ENCODE results near the gene DNM1L. TPM values are rescaled to one million over a fixed set of nuclear protein-coding genes. Genes with fewer than 3 reads are reported as not detected.

DNM1L gene
- total RNA-seq, 1 experiment from 2014 or later = 79.8 TPM

GRCh38 chr12:32780071-32780470 lies 101.0 kb downstream of the DNM1L start:
- no peak overlapping the region for H2BK15ac ChIP-seq (ENCODE audit: low read depth, low read length)
- H4K8ac ChIP-seq (replicated peaks; ENCODE audit: insufficient read length, low read depth, low read length) = no peak overlapping the region
- H3T11ph ChIP-seq (ENCODE audit: low read length) = no peak overlapping the region
- no CpG with 5 or more reads among the region's 1 CpG for WGBS (ENCODE audit: extremely low coverage, insufficient read length, low lambda C conversion rate)
- Mint-ChIP-seq H3K4me1 (peaks cover 3 to 15% of the 10 kb centered on the region in 2 experiments; a peak in 3 of 4 replicates), H3K27ac (no peak overlapping the region), H3K4me3 (no peak overlapping the region), H3K9me3 (no peaks in the 10 kb centered on the region), H3K36me3 (ENCODE audit: insufficient read depth in 1 of 3, low read depth in 3 of 3) (no peaks in the 10 kb centered on the region), H3K27me3 (ENCODE audit: low read depth) (no peaks in the 10 kb centered on the region; the same call in 1 of the 2 replicates)
- H3K18ac ChIP-seq (ENCODE audit: insufficient read length, low read depth, low read length) = no peak overlapping the region
- H3K23ac ChIP-seq (ENCODE audit: insufficient read length, low read depth, low read length) = no peak overlapping the region
- TF ChIP-seq CTCF (conservative IDR thresholded peaks at IDR 0.05) = no peak
- no peaks in the 10 kb centered on the region for H3K4me1 ChIP-seq (ENCODE audit: insufficient read depth, low read length)
- H3K9ac ChIP-seq (ENCODE audit: extremely low read depth, insufficient read length, low read length) = no peak overlapping the region
- no peaks in the 10 kb centered on the region for H4K20me1 ChIP-seq (ENCODE audit: control insufficient read depth, insufficient read depth, insufficient read length)
- no peak overlapping the region for H2AK5ac ChIP-seq (ENCODE audit: insufficient read length, low read length)
- no peak overlapping the region for H3K27ac ChIP-seq (ENCODE audit: insufficient read length, low read depth, low read length)
- no peak overlapping the region for H4K5ac ChIP-seq (ENCODE audit: insufficient read length, low read depth, low read length)
- no peak overlapping the region for H3K4ac ChIP-seq (ENCODE audit: low read depth, low read length)
- no peak overlapping the region for H4K91ac ChIP-seq (ENCODE audit: insufficient read length, low read depth, low read length)
- no peak overlapping the region for H2BK5ac ChIP-seq (ENCODE audit: insufficient read length, low read length)
- no peak overlapping the region for H2BK20ac ChIP-seq (ENCODE audit: low read depth, low read length, poor library complexity, severe bottlenecking)
- H2BK120ac ChIP-seq (ENCODE audit: low read depth, low read length, poor library complexity, severe bottlenecking) = no peak overlapping the region
- H2AFZ ChIP-seq (ENCODE audit: low read length) = no peak overlapping the region
- H3K14ac ChIP-seq (ENCODE audit: insufficient read depth, low read length) = no peak overlapping the region
- no peaks in the 10 kb centered on the region for H3K79me2 ChIP-seq (ENCODE audit: insufficient read depth, low read length)
- H3K79me1 ChIP-seq (ENCODE audit: insufficient read depth, low read depth, low read length, poor library complexity, severe bottlenecking) = no peaks in the 10 kb centered on the region
- H3K9me3 ChIP-seq (ENCODE audit: control insufficient read depth, low read depth, low read length) = no peaks in the 10 kb centered on the region
- H3K27me3 ChIP-seq (ENCODE audit: insufficient read depth, low read length) = no peaks in the 10 kb centered on the region
- no peak for DNase-seq
- no peak overlapping the region for H3K56ac ChIP-seq (ENCODE audit: insufficient read length, low read depth, low read length)
- no peaks in the 10 kb centered on the region for H3K23me2 ChIP-seq (ENCODE audit: insufficient read length, low read depth, low read length, poor library complexity, severe bottlenecking)
- no peak overlapping the region for H3K4me2 ChIP-seq (ENCODE audit: insufficient read depth, insufficient read length, low read length)
- H2BK12ac ChIP-seq (ENCODE audit: insufficient read length, low read depth, low read length) = no peak overlapping the region

Measured in H9 (cell line).